IPS-18a (cell line): ENCODE data around the gene VSIG10.
"Not testable (repeated sequence)": the region's sequence is repeated elsewhere in the genome, so short reads cannot be mapped to it uniquely, and the experiment has no call there.

Source experiments
- H3K27ac ChIP-seq: one replicate; pipeline ENCODE4 v1.5.1; 2013; ENCODE audit warnings: low read length
- H3K27me3 ChIP-seq: one replicate; pipeline ENCODE4 v1.6.1; 2013; ENCODE audit warnings: mild to moderate bottlenecking, low read length; ENCODE audit not compliant: control insufficient read depth, insufficient read depth
- H3K36me3 ChIP-seq: one replicate; pipeline ENCODE4 v1.6.1; 2013; ENCODE audit warnings: low read depth, low read length; ENCODE audit not compliant: control insufficient read depth
- H3K4me1 ChIP-seq: one replicate; pipeline ENCODE4 v1.6.1; 2013; ENCODE audit warnings: low read depth, low read length; ENCODE audit not compliant: control insufficient read depth
- H3K4me3 ChIP-seq: one replicate; pipeline ENCODE4 v1.5.1; 2013; ENCODE audit warnings: low read length
- H3K9ac ChIP-seq: one replicate; pipeline ENCODE4 v1.6.1; 2013; ENCODE audit warnings: mild to moderate bottlenecking, low read length, moderate library complexity
- H3K9me3 ChIP-seq: one replicate; pipeline ENCODE4 v1.6.1; 2013; ENCODE audit warnings: low read depth, low read length; ENCODE audit not compliant: control insufficient read depth

VSIG10 gene

GRCh38 chr12:118135788-118136558 lies 32.2 kb upstream of the VSIG10 start, which contains the start of gene PEBP1:
Gene PEBP1, plus strand, starts transcription at chr12:118136124. Its CDS starts 86 bp downstream, at chr12:118136210.
- H3K4me3 ChIP-seq, result peak within 1 kb of the TSS; percentile 94
- no peaks in the 10 kb centered on the region for H3K4me1 ChIP-seq
- H3K36me3 ChIP-seq, result peaks cover 33% of the 10 kb centered on the region
- H3K9me3 ChIP-seq, result no peaks in the 10 kb centered on the region
- peak within 1 kb of the TSS; percentile 96 for H3K9ac ChIP-seq
- peak within 1 kb of the TSS; percentile 47 for H3K27ac ChIP-seq
- no peaks in the 10 kb centered on the region for H3K27me3 ChIP-seq

DNA sequence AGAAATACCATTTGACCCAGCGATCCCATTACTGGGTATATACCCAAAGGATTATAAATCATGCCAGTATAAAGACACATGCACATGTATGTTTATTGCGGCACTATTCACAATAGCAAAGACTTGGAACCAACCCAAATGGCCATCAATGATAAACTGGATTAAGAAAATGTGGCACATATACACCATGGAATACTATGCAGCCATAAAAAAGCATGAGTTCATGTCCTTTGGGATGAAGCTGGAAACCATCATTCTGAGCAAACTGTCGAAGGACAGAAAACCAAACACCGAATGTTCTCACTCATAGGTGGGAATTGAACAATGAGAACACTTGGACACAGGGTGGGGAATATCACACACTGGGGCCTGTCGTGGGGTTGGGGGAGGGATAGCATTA lies 25.6 kb upstream of the VSIG10 start:
- H3K9me3 ChIP-seq, H3K9ac ChIP-seq, H3K27me3 ChIP-seq, H3K27ac ChIP-seq, H3K4me3 ChIP-seq, H3K36me3 ChIP-seq, H3K4me1 ChIP-seq: not testable (repeated sequence)

GRCh38 chr12:118127867-118128266 lies 24.1 kb upstream of the VSIG10 start:
- no peaks in the 10 kb centered on the region for H3K9me3 ChIP-seq
- no peaks in the 10 kb centered on the region for H3K27me3 ChIP-seq
- H3K27ac ChIP-seq, result no peak overlapping the region
- no peaks in the 10 kb centered on the region for H3K36me3 ChIP-seq
- no peak overlapping the region for H3K9ac ChIP-seq
- no peak overlapping the region for H3K4me3 ChIP-seq
- H3K4me1 ChIP-seq, result no peaks in the 10 kb centered on the region

GRCh38 chr12:118126119-118126757 lies 22.4 kb upstream of the VSIG10 start:
- H3K4me3 ChIP-seq, result no peak overlapping the region
- H3K36me3 ChIP-seq, result no peaks in the 10 kb centered on the region
- H3K9me3 ChIP-seq, result no peaks in the 10 kb centered on the region
- H3K27me3 ChIP-seq, result no peaks in the 10 kb centered on the region
- H3K27ac ChIP-seq, result no peak overlapping the region
- H3K4me1 ChIP-seq, result peaks cover 1% of the 10 kb centered on the region
- H3K9ac ChIP-seq, result no peak overlapping the region

GRCh38 chr12:118125743-118126118 lies 21.9 kb upstream of the VSIG10 start:
- Histone ChIP-seq H3K9ac (no peak overlapping the region), H3K9me3 (no peaks in the 10 kb centered on the region), H3K4me1 (peaks cover 4% of the 10 kb centered on the region), H3K27me3 (no peaks in the 10 kb centered on the region), H3K27ac (no peak overlapping the region), H3K4me3 (no peak overlapping the region), H3K36me3 (no peaks in the 10 kb centered on the region)

DNA sequence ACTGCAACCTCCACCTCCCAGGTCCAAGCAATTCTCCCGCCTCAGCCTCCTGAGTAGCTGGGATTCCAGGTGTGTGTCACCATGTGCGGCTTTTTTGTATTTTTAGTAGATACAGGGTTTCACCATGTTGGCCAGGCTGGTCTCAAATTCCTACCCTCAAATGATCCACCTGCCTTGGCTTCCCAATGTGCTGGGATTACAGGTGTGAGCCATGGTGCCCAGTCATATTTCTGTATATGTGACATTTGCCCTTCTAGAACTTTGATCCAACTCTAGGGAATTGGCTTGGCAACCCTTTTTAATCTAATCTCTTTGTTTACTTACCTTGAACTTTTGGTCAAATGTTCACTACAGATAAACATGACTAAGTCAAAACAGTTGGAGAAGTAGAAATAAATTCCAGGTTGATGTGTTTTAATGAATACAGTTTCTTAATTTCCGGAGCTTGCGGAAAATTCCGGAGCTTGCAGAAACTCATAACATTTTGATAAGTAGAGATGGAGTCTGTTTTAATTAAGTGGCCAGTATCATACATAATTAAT lies 20.6 kb upstream of the VSIG10 start:
- no peak overlapping the region for H3K27ac ChIP-seq
- peaks cover 9% of the 10 kb centered on the region for H3K4me1 ChIP-seq
- H3K36me3 ChIP-seq, result no peaks in the 10 kb centered on the region
- no peak overlapping the region for H3K9ac ChIP-seq
- H3K27me3 ChIP-seq, result no peaks in the 10 kb centered on the region
- no peak overlapping the region for H3K4me3 ChIP-seq
- H3K9me3 ChIP-seq, result no peaks in the 10 kb centered on the region

DNA sequence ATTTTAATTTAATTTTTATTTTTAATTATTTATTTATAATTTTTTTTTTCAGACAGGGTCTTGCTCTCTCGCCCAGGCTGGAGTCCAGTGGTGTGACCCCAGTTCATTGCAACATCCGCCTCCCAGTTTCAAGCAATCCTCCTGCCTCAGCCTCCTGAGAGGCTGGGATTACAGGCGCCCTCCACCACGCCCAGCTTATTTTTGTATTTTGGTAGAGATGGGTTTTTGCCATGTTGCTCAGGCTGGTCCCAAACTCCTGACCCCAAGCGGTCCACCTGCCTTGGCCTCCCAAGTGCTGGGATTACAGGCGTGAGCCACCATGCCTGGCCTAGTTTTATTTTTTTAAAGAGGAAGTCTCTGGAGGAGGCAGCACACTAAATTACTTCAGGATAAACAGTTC lies 18.5 kb upstream of the VSIG10 start:
- Histone ChIP-seq H3K27me3 (no peaks in the 10 kb centered on the region), H3K4me3 (no peak overlapping the region), H3K9me3 (no peaks in the 10 kb centered on the region), H3K4me1 (peaks cover 9% of the 10 kb centered on the region), H3K9ac (no peak overlapping the region), H3K27ac (peak overlapping the region; percentile 43), H3K36me3 (no peaks in the 10 kb centered on the region)

- no peaks in the 10 kb centered on the region for H3K9me3 ChIP-seq
- no peaks in the 10 kb centered on the region for H3K27me3 ChIP-seq
- H3K36me3 ChIP-seq, result no peaks in the 10 kb centered on the region
- peak overlapping the region; percentile 51 for H3K4me3 ChIP-seq
- peaks cover 14% of the 10 kb centered on the region for H3K4me1 ChIP-seq
- H3K27ac ChIP-seq, result peak overlapping the region; percentile 98
- H3K9ac ChIP-seq, result peak overlapping the region; percentile 85
These were observed 17.0 kb upstream of the VSIG10 start for GRCh38 chr12:118120579-118121363.

GRCh38 chr12:118119449-118119879 lies 15.7 kb upstream of the VSIG10 start:
- Histone ChIP-seq H3K9ac (peak overlapping the region; percentile 67), H3K9me3 (no peaks in the 10 kb centered on the region), H3K4me3 (peak overlapping the region; percentile 45), H3K4me1 (peaks cover 14% of the 10 kb centered on the region), H3K27me3 (no peaks in the 10 kb centered on the region), H3K27ac (peak overlapping the region; percentile 66), H3K36me3 (no peaks in the 10 kb centered on the region)

- H3K27me3 ChIP-seq, result no peaks in the 10 kb centered on the region
These were observed 5.3 kb upstream of the VSIG10 start for GRCh38 chr12:118109088-118109487.

DNA sequence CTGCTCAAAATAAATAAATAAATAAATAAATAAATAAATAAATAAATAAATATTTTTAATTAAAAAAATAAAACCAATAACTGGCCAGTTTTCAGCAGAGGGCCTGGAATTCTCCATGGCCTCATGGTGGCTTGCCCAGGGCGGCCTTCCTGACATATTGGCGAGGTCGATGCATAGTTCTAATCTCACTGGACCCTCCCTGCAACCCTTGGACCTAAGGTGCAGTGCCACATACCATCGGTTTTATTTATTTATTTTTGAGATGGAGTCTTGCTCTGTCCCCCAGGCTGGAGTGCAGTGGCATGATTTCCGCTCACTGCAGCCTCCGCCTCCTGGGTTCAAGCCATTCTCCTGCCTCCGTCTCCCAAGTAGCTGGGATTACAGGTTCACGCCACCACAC lies 3.9 kb upstream of the VSIG10 start:
- no peaks in the 10 kb centered on the region for H3K27me3 ChIP-seq
- no peak overlapping the region for H3K4me3 ChIP-seq
- H3K9ac ChIP-seq, result no peak overlapping the region
- no peak overlapping the region for H3K27ac ChIP-seq
- no peaks in the 10 kb centered on the region for H3K4me1 ChIP-seq
- no peaks in the 10 kb centered on the region for H3K36me3 ChIP-seq
- no peaks in the 10 kb centered on the region for H3K9me3 ChIP-seq

More at GRCh38 chr12:118109088-118109487, 5.3 kb upstream of the VSIG10 start:
- Histone ChIP-seq H3K4me1 (no peaks in the 10 kb centered on the region), H3K9me3 (no peaks in the 10 kb centered on the region), H3K9ac (no peak overlapping the region), H3K4me3 (no peak overlapping the region), H3K27ac (no peak overlapping the region), H3K36me3 (no peaks in the 10 kb centered on the region)
